Keratinocyte (primary cell): Measurements from ENCODE around the gene PTPRN2. TPM values are rescaled to one million over a fixed set of nuclear protein-coding genes. Genes with fewer than 3 reads are reported as not detected.

ENCODE experiments used
- DNase-seq: peaks from one replicate; pipeline ENCODE4 v3.0.0-alpha.2; 2011; ENCODE audit warnings: low read depth, missing footprints, low spot score
- FAIRE-seq: peaks from 2 replicates; lab custom pipeline; 2011; peaks lifted over from hg19 to GRCh38; lab: Jason Lieb, UNC
- H2AFZ ChIP-seq: 2 replicates; pipeline ENCODE4 v1.6.0; 2012; ENCODE audit warnings: low read length, control low read depth, inconsistent platforms; ENCODE audit not compliant: control insufficient read depth
- H3K27ac ChIP-seq: 2 replicates; pipeline ENCODE4 v1.5.1; 2011; ENCODE audit warnings: low read length; ENCODE audit not compliant: control insufficient read depth, insufficient read depth
- H3K27me3 ChIP-seq: 3 replicates; pipeline ENCODE4 v1.6.0; 2011; ENCODE audit warnings: low read length; ENCODE audit not compliant: control insufficient read depth, insufficient read depth; ENCODE audit errors: extremely low read depth
- H3K36me3 ChIP-seq, 2 experiments: 2 replicates in 1 of 2; 3 replicates in 1 of 2; pipeline ENCODE4 v1.5.1; 2011; ENCODE audit warnings: low read length in 2 of 2, mild to moderate bottlenecking in 1 of 2; ENCODE audit not compliant: control insufficient read depth in 2 of 2, insufficient read depth in 2 of 2; ENCODE audit errors: extremely low read depth in 1 of 2
- H3K4me1 ChIP-seq: 3 replicates; pipeline ENCODE4 v1.5.1; 2011; ENCODE audit warnings: low read length; ENCODE audit not compliant: control insufficient read depth, insufficient read depth; ENCODE audit errors: extremely low read depth
- H3K4me2 ChIP-seq: 3 replicates; pipeline ENCODE4 v1.6.0; 2011; ENCODE audit warnings: low read depth, low read length; ENCODE audit not compliant: control insufficient read depth, insufficient read depth; ENCODE audit errors: extremely low read depth
- H3K4me3 ChIP-seq, 3 experiments: fragments of 200-600 bp in 1 of 3; sonication (generic) in 1 of 3; 2 replicates in 2 of 3; 3 replicates in 1 of 3; pipeline ENCODE4 v1.5.1; 2011 to 2016; ENCODE audit warnings: low read length in 3 of 3, mild to moderate bottlenecking in 3 of 3, control low read depth in 2 of 3, inconsistent platforms in 1 of 3, low read depth in 1 of 3, mixed read lengths in 1 of 3, mixed run types in 1 of 3, moderate library complexity in 1 of 3; ENCODE audit not compliant: control insufficient read depth in 2 of 3, insufficient read depth in 2 of 3; ENCODE audit errors: extremely low read depth in 1 of 3
- H3K79me2 ChIP-seq: 2 replicates; pipeline ENCODE4 v1.6.0; 2012; ENCODE audit warnings: low read length; ENCODE audit not compliant: control insufficient read depth, insufficient read depth
- H3K9ac ChIP-seq: 3 replicates; pipeline ENCODE4 v1.6.0; 2011; ENCODE audit warnings: low read length; ENCODE audit not compliant: control insufficient read depth, insufficient read depth; ENCODE audit errors: extremely low read depth
- H3K9me1 ChIP-seq: 3 replicates; pipeline ENCODE4 v1.6.0; 2011; ENCODE audit warnings: low read length; ENCODE audit not compliant: control insufficient read depth, insufficient read depth; ENCODE audit errors: extremely low read depth
- H3K9me3 ChIP-seq: 2 replicates; pipeline ENCODE4 v1.5.1; 2012; ENCODE audit warnings: low read depth, low read length; ENCODE audit not compliant: control insufficient read depth
- H4K20me1 ChIP-seq: 3 replicates; pipeline ENCODE4 v1.6.0; 2011; ENCODE audit warnings: low read length; ENCODE audit not compliant: control insufficient read depth, insufficient read depth; ENCODE audit errors: extremely low read depth
- CTCF ChIP-seq, 3 experiments: IDR thresholded peaks in 1 of 3; conservative IDR thresholded peaks in 1 of 3; optimal IDR thresholded peaks in 1 of 3; 2 replicates in 2 of 3; 3 replicates in 1 of 3; pipeline versions ENCODE3 to v1.5.1; 2011; ENCODE audit warnings: low read length in 3 of 3, mild to moderate bottlenecking in 3 of 3, moderate library complexity in 2 of 3, control low read depth in 1 of 3, inconsistent platforms in 1 of 3; ENCODE audit not compliant: insufficient read depth in 2 of 3; ENCODE audit errors: extremely low read depth in 1 of 3
- EZH2 ChIP-seq: IDR thresholded peaks from one replicate; pipeline ENCODE4 v1.6.1; 2012; ENCODE audit warnings: inconsistent platforms, mild to moderate bottlenecking, low read length, moderate library complexity
- dilution Hi-C: fragments of 300-500 bp; cut with MboI; formaldehyde crosslinking; loops from one replicate; pipeline ENCODE4 v1.7.0; 2020; ENCODE audit warnings: low sequenced_read_pairs; ENCODE audit not compliant: extremely low pct_ligation_motif_present
- polyA plus RNA-seq, 5 experiments: library from polyadenylated mRNA; depleted of rRNA in 3 of 5; stranded (reverse) in 3 of 5; stranded (forward) in 1 of 5; unstranded in 1 of 5; fragments of >200 nt; gene quantifications; 1 replicate in 1 of 5; 2 replicates in 3 of 5; 3 replicates in 1 of 5; pipeline versions ENCODE4 v1.2.1 to v1.2.3, GENCODE V29; 2011 to 2012; ENCODE audit warnings: missing spikeins in 2 of 5, low read depth in 1 of 5, low replicate concordance in 1 of 5

PTPRN2 gene
- polyA plus RNA-seq, 1 donor (not counting 4 experiments of a cell fraction or from before 2014, with no cell fraction given): not detected

- peaks cover 12% of the 10 kb centered on the region for H3K9me3 ChIP-seq
- H3K27ac ChIP-seq: no peak overlapping the region
- no peaks in the 10 kb centered on the region for H3K9me1 ChIP-seq
- no peak overlapping the region for H3K4me3 ChIP-seq
- H3K9ac ChIP-seq: no peak overlapping the region
- H3K36me3 ChIP-seq: no peaks in the 10 kb centered on the region
- H3K4me1 ChIP-seq: no peaks in the 10 kb centered on the region
- TF ChIP-seq EZH2: no peak
- no peak for TF ChIP-seq CTCF (optimal IDR thresholded peaks at IDR 0.05 in 1 of 3, IDR thresholded peaks at IDR 0.05 in 1 of 3, conservative IDR thresholded peaks at IDR 0.05 in 1 of 3; ENCODE audit: extremely low read depth in 1 of 3, insufficient read depth in 2 of 3, low read length in 3 of 3)
- dilution Hi-C loops: no loop called here
- H3K79me2 ChIP-seq: no peaks in the 10 kb centered on the region
- FAIRE-seq (no peak), DNase-seq (no peak)
- no peak overlapping the region for H3K4me2 ChIP-seq
- H2AFZ ChIP-seq: no peak overlapping the region
- no peaks in the 10 kb centered on the region for H3K27me3 ChIP-seq
- H4K20me1 ChIP-seq: no peaks in the 10 kb centered on the region
These were observed 730.6 kb downstream of the PTPRN2 start for GRCh38 chr7:157856873-157857577.

- Histone ChIP-seq H4K20me1 (no peaks in the 10 kb centered on the region), H3K9me1 (no peaks in the 10 kb centered on the region), H3K9me3 (peaks cover 12% of the 10 kb centered on the region), H3K36me3 (no peaks in the 10 kb centered on the region), H3K4me1 (no peaks in the 10 kb centered on the region), H3K79me2 (no peaks in the 10 kb centered on the region), H3K9ac (no peak overlapping the region), H3K27ac (no peak overlapping the region), H2AFZ (no peak overlapping the region), H3K27me3 (no peaks in the 10 kb centered on the region), H3K4me3 (no peak overlapping the region), H3K4me2 (no peak overlapping the region)
- no peak for FAIRE-seq
- dilution Hi-C loops: no loop called here
- no peak for TF ChIP-seq CTCF (optimal IDR thresholded peaks at IDR 0.05 in 1 of 3, IDR thresholded peaks at IDR 0.05 in 1 of 3, conservative IDR thresholded peaks at IDR 0.05 in 1 of 3; ENCODE audit: extremely low read depth in 1 of 3, insufficient read depth in 2 of 3, low read length in 3 of 3)
- DNase-seq: no peak
These were observed 732.0 kb downstream of the PTPRN2 start for GRCh38 chr7:157855452-157856213.
